Activated CD8-positive, alpha-beta memory T cell treated with anti-CD3 and anti-CD28 coated beads for 1 hour (primary cell): ENCODE data around the gene EXOC3L4.

Source experiments
- DNase-seq, 2 donors: peaks; one replicate each; pipeline ENCODE4 v3.0.0-alpha.2; 2020; ENCODE audit warnings: low read depth in 1 of 2; ENCODE audit errors: extremely low read depth in 1 of 2

The EXOC3L4 gene

DNA sequence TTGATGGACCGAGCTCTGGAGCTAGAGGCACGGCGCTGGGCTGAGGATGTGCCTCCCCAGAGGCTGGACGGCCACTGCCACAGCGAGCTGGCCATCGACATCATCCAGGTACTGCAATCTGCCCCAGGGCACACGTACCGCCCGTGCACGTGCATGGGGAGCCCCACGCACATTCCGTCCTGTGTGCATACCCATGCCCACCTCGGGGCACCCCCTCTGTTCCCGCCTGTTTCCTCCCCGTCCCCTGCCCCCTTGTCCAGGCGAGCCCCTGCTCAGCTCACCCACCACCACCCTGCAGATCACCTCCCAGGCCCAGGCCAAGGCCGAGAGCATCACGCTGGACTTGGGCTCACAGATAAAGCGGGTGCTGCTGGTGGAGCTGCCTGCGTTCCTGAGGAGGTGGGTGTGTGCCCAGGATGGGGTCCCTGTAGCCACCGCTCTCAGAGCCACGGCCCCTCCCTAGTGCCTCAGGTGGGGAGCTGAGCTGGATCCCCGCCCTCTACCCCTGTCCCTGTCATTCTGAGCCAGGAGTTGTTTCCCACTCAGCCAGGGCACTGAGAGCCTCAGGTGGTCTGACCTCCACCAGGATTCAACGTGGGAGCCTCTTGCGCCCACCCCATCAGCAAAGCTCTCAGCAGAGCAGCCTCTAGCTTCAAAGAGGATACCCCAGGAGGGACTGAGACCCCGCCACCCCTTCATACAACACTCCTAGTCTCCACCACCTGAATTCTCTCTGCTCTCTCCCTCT lies 35.7 kb downstream of the EXOC3L4 start:
- no peak for DNase-seq

- DNase-seq, result no peak
These were observed 36.4 kb downstream of the EXOC3L4 start for GRCh38 chr14:103130965-103131364.

DNA sequence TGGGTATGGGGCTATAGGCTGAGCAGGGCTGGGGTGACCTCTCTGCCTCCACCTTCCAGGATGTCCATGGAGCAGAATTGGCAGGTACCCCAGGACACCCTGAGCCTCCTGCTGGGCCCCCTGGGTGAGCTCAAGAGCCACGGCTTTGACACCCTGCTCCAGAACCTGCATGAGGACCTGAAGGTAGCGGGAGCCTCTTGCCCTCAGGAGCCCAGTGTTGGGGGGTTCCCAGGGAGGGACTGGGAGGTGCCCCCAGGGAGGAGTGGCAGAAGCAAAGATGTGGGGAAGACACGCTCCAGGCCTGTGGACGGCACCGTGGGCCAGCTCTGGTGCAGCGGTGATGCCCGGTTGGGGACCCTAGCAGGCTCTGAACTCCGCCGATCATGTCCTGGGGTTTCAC lies 37.1 kb downstream of the EXOC3L4 start:
- no peak for DNase-seq

DNA sequence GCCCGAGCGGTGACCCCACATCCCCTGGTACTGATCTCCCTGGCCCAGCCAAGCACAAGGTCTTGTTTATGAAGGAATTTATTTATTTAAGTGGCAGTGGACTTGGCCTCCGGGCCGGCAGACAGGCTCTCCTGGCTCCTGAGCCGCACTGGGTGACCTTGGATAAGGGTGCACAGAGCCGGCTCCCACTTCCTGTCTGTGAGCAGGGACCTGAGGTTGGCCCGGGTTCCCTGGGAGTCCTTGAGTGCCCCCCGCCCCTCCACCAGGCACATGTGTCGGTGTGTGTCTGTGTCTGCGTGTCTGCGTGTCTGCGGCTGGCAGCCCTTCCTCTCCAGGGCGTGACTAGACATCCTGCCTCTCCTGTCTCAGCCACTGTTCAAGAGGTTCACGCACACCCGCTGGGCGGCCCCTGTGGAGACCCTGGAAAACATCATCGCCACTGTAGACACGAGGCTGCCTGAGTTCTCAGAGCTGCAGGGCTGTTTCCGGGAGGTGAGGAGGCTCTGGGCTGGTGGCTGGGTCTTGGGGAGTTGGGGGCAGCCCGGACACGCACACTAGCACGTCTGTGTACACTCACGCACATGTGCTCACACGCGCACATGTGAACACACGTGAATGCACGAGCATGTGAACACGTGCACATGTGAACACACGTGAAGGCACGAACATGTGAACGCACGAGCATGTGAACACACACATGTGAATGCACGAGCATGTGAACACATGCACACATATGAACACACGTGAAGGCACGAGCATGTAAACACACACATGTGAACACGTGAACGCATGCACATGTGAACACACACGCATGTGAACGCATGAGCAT lies 38.1 kb downstream of the EXOC3L4 start:
- no peak for DNase-seq

- DNase-seq, result no peak
These were observed 39.0 kb downstream of the EXOC3L4 start for GRCh38 chr14:103133210-103134140.

- no peak for DNase-seq
These were observed 39.9 kb downstream of the EXOC3L4 start for GRCh38 chr14:103134405-103134804.

- DNase-seq, result no peak
These were observed 40.4 kb downstream of the EXOC3L4 start for GRCh38 chr14:103134919-103135318.

- DNase-seq, result no peak
These were observed 41.1 kb downstream of the EXOC3L4 start for GRCh38 chr14:103135333-103136260.

- no peak for DNase-seq
These were observed 42.1 kb downstream of the EXOC3L4 start for GRCh38 chr14:103136388-103137271.

DNA sequence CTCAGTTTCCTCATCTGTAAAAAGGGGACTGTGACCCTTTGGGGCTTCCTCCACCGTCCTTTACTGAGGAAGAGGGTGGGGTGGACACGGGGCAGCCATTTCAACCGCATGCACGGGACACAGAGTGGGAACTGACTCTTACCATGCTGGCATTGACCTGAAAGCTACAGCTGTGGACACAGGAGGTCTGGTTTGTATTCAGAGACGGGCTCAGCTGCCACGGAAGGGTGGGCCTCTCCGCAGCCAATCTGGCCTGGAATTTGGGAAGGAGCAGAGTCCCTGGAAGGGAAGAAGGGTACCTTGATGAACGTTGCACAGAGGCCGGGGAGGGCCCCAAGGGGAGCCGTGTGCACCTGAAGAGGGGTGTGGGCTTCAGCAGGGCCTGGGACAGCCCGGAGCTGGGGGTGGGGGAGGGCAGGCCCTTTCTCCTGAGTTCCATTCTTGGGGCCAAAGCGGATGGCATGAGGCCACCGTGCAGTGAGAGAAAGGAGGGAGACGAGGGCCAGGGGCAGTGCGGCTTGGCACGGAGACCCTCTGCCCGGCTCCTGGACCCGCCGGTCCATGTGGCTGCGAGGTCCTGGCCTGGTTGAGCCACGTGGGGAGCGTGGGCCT lies 43.3 kb downstream of the EXOC3L4 start:
- no peak for DNase-seq

DNA sequence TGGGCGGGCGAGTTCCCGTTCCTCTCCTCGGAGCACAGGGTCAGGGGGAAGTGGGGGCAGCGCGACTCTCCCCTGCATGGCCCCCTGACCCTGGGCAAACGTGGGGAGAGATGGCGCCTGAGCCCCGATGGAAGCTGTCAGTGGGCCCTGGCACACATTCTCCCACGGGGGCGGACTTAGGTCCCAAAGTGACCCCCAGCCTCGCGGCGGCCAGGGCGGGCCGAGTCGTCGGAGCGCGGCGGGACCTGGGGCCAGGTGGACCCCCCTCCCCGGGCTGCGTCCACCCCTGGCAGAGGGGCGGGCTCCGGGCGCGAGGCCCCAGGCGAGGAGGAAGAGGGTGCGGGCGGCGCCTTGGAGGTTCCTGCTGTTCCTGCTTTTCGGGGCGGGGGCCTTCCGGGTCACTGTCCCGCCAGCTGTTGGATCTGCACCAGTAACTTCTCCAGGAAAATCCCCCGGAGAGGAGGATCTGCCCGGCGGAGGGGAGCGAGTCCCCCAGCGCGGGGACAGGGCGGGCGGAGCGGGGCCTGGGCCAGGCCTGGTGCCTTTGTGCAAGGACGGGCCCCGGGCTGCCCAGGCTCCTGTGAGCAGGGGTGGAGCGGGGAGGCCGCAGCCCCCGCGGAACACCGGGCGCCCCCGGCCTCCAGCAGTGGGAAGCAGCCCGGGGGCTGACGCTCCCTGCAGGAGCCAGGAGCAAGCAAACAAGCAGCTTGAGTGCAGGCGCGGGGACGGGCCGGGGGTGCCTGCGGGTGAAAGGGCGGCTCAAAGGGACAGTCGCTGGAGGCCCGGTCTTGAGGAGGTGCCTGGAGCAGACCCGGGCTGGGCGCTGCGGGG lies 44.0 kb downstream of the EXOC3L4 start:
- DNase-seq, result no peak

- DNase-seq, result no peak
These were observed 44.9 kb downstream of the EXOC3L4 start for GRCh38 chr14:103139132-103140025.

DNA sequence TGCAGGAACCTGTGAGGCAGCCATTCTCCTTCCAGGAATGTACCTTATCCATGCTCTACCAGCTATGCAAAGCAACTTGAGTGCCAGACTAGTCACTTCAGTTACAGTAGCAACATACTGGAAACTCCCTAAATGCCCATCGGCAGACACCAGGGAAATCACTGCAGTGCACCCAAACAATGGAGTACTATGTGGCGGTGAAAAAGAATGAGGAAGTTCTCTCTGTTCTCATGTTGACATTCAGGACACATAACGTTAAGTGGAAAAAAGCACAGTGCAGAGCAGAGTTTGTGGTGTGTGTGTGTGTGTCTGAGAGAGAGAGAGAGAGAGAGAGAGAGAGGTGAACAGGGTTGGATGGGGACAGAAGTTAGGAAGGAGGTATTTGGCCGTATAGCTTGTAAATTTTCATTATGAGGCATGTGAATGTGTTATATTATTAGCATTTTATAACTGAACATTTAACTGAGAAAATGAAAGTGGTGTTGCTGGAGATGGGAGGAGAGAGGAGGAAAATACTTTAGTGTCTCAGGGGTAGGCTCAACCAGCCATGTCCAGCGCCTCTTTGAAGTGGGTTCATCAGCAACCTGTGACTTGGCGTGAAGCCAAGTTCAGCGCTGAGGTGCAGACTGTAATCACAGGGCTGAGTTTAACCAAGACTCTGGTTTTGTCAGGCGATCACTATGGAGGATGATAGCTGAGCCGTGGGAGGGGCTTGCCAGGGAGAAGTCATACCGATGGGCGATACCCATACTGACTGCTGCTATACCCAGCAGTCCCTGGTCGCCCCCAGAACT lies 46.0 kb downstream of the EXOC3L4 start:
- DNase-seq, result no peak

DNA sequence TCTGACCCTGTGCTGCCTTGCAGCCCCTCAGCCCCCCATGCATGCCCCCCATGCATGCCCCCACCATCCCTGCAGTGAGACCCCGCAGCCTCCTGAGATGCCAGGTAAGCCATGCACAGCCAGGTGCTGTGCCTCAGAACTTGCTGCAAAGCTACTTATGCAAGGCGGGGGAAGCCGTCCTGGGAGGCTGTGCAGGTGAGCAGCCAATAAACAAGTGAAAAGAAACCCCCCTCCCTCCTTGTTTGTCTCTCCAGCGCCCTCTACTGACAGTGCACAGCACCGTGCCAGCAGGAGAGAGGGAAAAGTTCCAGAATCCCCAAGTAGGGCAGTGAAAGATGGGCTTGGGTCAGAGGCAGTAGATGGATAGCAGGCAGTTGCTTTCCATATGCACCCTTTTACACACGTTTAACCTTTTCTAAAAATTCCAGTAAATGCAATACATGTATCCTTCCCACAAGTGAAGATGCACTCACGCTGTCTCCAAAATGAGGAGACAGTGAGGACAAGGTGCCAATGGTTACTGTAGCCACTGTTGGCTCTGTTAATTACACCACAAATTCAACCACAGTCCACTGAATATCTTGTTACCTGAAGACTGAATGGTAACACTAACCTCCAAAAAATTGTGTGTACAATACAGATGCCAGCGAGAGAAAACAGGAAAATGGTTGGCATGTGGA lies 46.7 kb downstream of the EXOC3L4 start:
- no peak for DNase-seq

- DNase-seq, result no peak
These were observed 47.5 kb downstream of the EXOC3L4 start for GRCh38 chr14:103142026-103142425.
